IMR-90 (cell line): ENCODE measurements around the gene QTRT2. TPM values are rescaled to one million over a fixed set of nuclear protein-coding genes. Genes with fewer than 3 reads are reported as not detected.

Experiments used
- ATAC-seq: fragments of 200-7000 bp; cut with Tn5 transposase; 2 replicates; pipeline ENCODE4 v1.9.1; 2020; ENCODE audit warnings: low read depth, mild to moderate bottlenecking, moderate library complexity
- BruUV-seq: library from RNA; stranded (reverse); fragments of 400-500 nt; replicated peaks from 2 replicates; lab custom pipeline; 2021; lab: Mats Ljungman, UMichigan
- CTCF ChIA-PET: fragments of 300-600 bp; formaldehyde crosslinking; extraction: SDS; loops from one replicate; lab custom pipeline; 2021; ENCODE audit warnings: antibody characterized with exemption; lab: Yijun Ruan, JAX
- POLR2A ChIA-PET: fragments of 300-600 bp; sonication (Branson Sonifier 250); formaldehyde crosslinking; loops from one replicate; lab custom pipeline; 2022; ENCODE audit warnings: antibody characterized with exemption; ENCODE audit not compliant: unreplicated experiment; lab: Charles Lee
- DNase-seq: peaks from one replicate; pipeline ENCODE4 v3.0.0; 2013
- H2AFZ ChIP-seq: replicated peaks from 2 replicates; pipeline ENCODE3; 2013; ENCODE audit warnings: low read length, mild to moderate bottlenecking; ENCODE audit not compliant: poor library complexity
- H2AK5ac ChIP-seq: 2 replicates; pipeline ENCODE4 v1.6.1; 2013; ENCODE audit warnings: low read depth, low read length, inconsistent platforms
- H2AK9ac ChIP-seq: replicated peaks from 2 replicates; pipeline ENCODE3; 2013; ENCODE audit warnings: mild to moderate bottlenecking, low read depth, low read length, moderate library complexity; ENCODE audit not compliant: poor library complexity
- H2BK120ac ChIP-seq: 2 replicates; pipeline ENCODE4 v1.6.1; 2013; ENCODE audit warnings: low read depth, low read length, inconsistent platforms
- H2BK15ac ChIP-seq: 3 replicates; pipeline ENCODE4 v1.6.1; 2013; ENCODE audit warnings: low read depth, low read length, inconsistent platforms
- H2BK20ac ChIP-seq: 2 replicates; pipeline ENCODE4 v1.6.1; 2013; ENCODE audit warnings: low read depth, mild to moderate bottlenecking, inconsistent platforms, low read length, moderate library complexity
- H2BK5ac ChIP-seq: 2 replicates; pipeline ENCODE4 v1.6.1; 2013; ENCODE audit warnings: mild to moderate bottlenecking, low read depth, low read length, inconsistent platforms; ENCODE audit not compliant: poor library complexity, severe bottlenecking
- H3K14ac ChIP-seq: replicated peaks from 2 replicates; pipeline ENCODE4 v1.6.1; 2013; ENCODE audit warnings: low read depth, low read length, inconsistent platforms
- H3K18ac ChIP-seq: 2 replicates; pipeline ENCODE4 v1.6.1; 2013; ENCODE audit warnings: low read depth, low read length, control low read depth
- H3K23ac ChIP-seq: 2 replicates; pipeline ENCODE4 v1.6.1; 2013; ENCODE audit warnings: low read depth, low read length, inconsistent platforms
- H3K27ac ChIP-seq: 2 replicates; pipeline ENCODE4 v1.5.1; 2013; ENCODE audit warnings: mild to moderate bottlenecking, control low read depth, low read length; ENCODE audit not compliant: insufficient read depth
- H3K27me3 ChIP-seq: 2 replicates; pipeline ENCODE4 v1.6.1; 2013; ENCODE audit warnings: low read length; ENCODE audit not compliant: control insufficient read depth, insufficient read depth
- H3K36me3 ChIP-seq: 2 replicates; pipeline ENCODE4 v1.6.1; 2013; ENCODE audit warnings: low read length, mixed read lengths; ENCODE audit not compliant: control insufficient read depth, insufficient read depth
- H3K4ac ChIP-seq: 2 replicates; pipeline ENCODE4 v1.6.1; 2013; ENCODE audit warnings: low read depth, low read length, inconsistent platforms
- H3K4me1 ChIP-seq: 2 replicates; pipeline ENCODE4 v1.6.1; 2013; ENCODE audit warnings: low read length, mixed read lengths; ENCODE audit not compliant: control insufficient read depth, insufficient read depth
- H3K4me2 ChIP-seq: 2 replicates; pipeline ENCODE4 v1.6.1; 2013; ENCODE audit warnings: low read depth, mild to moderate bottlenecking, control low read depth, low read length, moderate library complexity
- H3K4me3 ChIP-seq: 2 replicates; pipeline ENCODE4 v1.5.1; 2013; ENCODE audit warnings: low read depth, mild to moderate bottlenecking, control low read depth, low read length, moderate library complexity; ENCODE audit not compliant: insufficient read depth
- H3K56ac ChIP-seq: 2 replicates; pipeline ENCODE4 v1.6.1; 2013; ENCODE audit warnings: low read length, inconsistent platforms; ENCODE audit not compliant: insufficient read depth; ENCODE audit errors: extremely low read depth
- H3K79me1 ChIP-seq, 2 experiments: 2 replicates each; pipeline ENCODE4 v1.6.1; 2013; ENCODE audit warnings: low read length in 2 of 2, inconsistent platforms in 1 of 2, low read depth in 1 of 2
- H3K9ac ChIP-seq: 2 replicates; pipeline ENCODE4 v1.6.1; 2013; ENCODE audit warnings: low read depth, low read length, control low read depth
- H3K9me1 ChIP-seq: 2 replicates; pipeline ENCODE4 v1.6.1; 2013; ENCODE audit warnings: low read length, inconsistent platforms; ENCODE audit not compliant: insufficient read depth
- H3K9me3 ChIP-seq: 2 replicates; pipeline ENCODE4 v1.6.1; 2013; ENCODE audit warnings: low read length; ENCODE audit not compliant: control insufficient read depth, insufficient read depth
- H4K20me1 ChIP-seq: 2 replicates; pipeline ENCODE4 v1.6.1; 2013; ENCODE audit warnings: low read length, inconsistent platforms; ENCODE audit not compliant: insufficient read depth
- H4K5ac ChIP-seq: 2 replicates; pipeline ENCODE4 v1.6.1; 2013; ENCODE audit warnings: mild to moderate bottlenecking, low read depth, low read length, control low read depth
- H4K8ac ChIP-seq, 2 experiments: 2 replicates each; pipeline ENCODE4 v1.6.1; 2013; ENCODE audit warnings: low read depth in 2 of 2, low read length in 2 of 2, control low read depth in 1 of 2, inconsistent platforms in 1 of 2
- H4K91ac ChIP-seq: 2 replicates; pipeline ENCODE4 v1.6.1; 2013; ENCODE audit warnings: low read depth, low read length, inconsistent platforms; ENCODE audit not compliant: insufficient read depth
- FOS ChIP-seq: fragments of 150-350 bp; IDR thresholded peaks from 2 replicates; pipeline ENCODE4 v1.6.1; 2016; ENCODE audit warnings: low read depth, low read length
- MAFK ChIP-seq: IDR thresholded peaks from 2 replicates; pipeline ENCODE4 v1.6.1; 2012; ENCODE audit warnings: low read depth, low read length, improper control_type of control experiment
- POLR2A ChIP-seq: IDR thresholded peaks from 2 replicates; pipeline ENCODE4 v1.6.1; 2012; ENCODE audit warnings: mild to moderate bottlenecking, low read depth, low read length
- RFX5 ChIP-seq: IDR thresholded peaks from 2 replicates; pipeline ENCODE4 v1.8.0; 2012; ENCODE audit warnings: low read depth, mild to moderate bottlenecking, low read length, moderate library complexity
- WGBS, 2 experiments: methylation state at CpG; one replicate each; pipeline versions ENCODE4 v1.1.5 to v1.1.7; 2013; ENCODE audit warnings: missing lambda C conversion rate in 2 of 2; ENCODE audit not compliant: insufficient read length in 1 of 2; ENCODE audit errors: extremely low coverage in 2 of 2; 5-methylcytosine and 5-hydroxymethylcytosine counted together
- dilution Hi-C: fragments of 300-500 bp; cut with HindIII; formaldehyde crosslinking; loops from one replicate; pipeline ENCODE4 v1.14.3; 2018; ENCODE audit warnings: low sequenced_read_pairs; ENCODE audit not compliant: unreplicated experiment
- in situ Hi-C: fragments of 300-500 bp; cut with MboI; formaldehyde crosslinking; loops from 3 replicates; pipeline ENCODE4 v1.14.3; 2019; ENCODE audit warnings: low sequenced_read_pairs, inconsistent platforms, mixed read lengths
- intact Hi-C: fragments of 100-400 bp; cut with micrococcal nuclease; formaldehyde crosslinking; loops from 2 replicates; pipeline ENCODE4 v1.10.0; 2022
- polyA plus RNA-seq, 3 experiments: library from polyadenylated mRNA; depleted of rRNA; stranded (reverse); fragments of >200 nt; gene quantifications; 2 replicates each; pipeline ENCODE4 v1.2.3, GENCODE V29; 2012; ENCODE audit warnings: low replicate concordance in 1 of 3
- total RNA-seq: library from RNA; depleted of rRNA; stranded (reverse); fragments of >200 nt; gene quantifications from 2 replicates; pipeline ENCODE4 v1.2.3, GENCODE V29; 2012; rRNA removed

Gene QTRT2
- total and polyA plus RNA-seq, 2 of the 4 experiments (the other 2 are of a cell fraction) = 7.3 to 15.6 TPM

GRCh38 chr3:114133947-114134346 lies 77.4 kb downstream of the QTRT2 start:
- DNase-seq = no peak
- no CpG with 5 or more reads among the region's 3 CpGs for WGBS, 2 experiments

More at GRCh38 chr3:114133947-114134346, 77.4 kb downstream of the QTRT2 start:
- TF ChIP-seq MAFK = no peak
- no peak for TF ChIP-seq RFX5
- no peak for TF ChIP-seq FOS
- no peak for TF ChIP-seq POLR2A
- CTCF ChIA-PET = interaction anchor here (0.7 kb wide), 1 partner anchor 622 kb away, joined by 4 read pairs; no protein-coding TSS in a partner anchor
- Histone ChIP-seq H2AK5ac (no peak overlapping the region), H2BK20ac (no peak overlapping the region), H3K4me2 (no peak overlapping the region), H3K79me1 (no peaks in the 10 kb centered on the region), H3K14ac (no peak overlapping the region), H2BK15ac (no peak overlapping the region), H3K9ac (no peak overlapping the region), H3K56ac (no peak overlapping the region), H3K36me3 (no peaks in the 10 kb centered on the region), H3K9me3 (no peaks in the 10 kb centered on the region), H3K4me1 (no peaks in the 10 kb centered on the region), H3K9me1 (no peaks in the 10 kb centered on the region), H4K5ac (no peak overlapping the region), H4K8ac (no peak overlapping the region), H4K20me1 (no peaks in the 10 kb centered on the region), H3K18ac (no peak overlapping the region), H3K23ac (no peak overlapping the region), H2AK9ac (no peak overlapping the region), H4K91ac (no peak overlapping the region), H2BK120ac (no peak overlapping the region), H3K27me3 (no peaks in the 10 kb centered on the region; the same call in 1 of the 2 replicates), H3K4ac (no peak overlapping the region), H2BK5ac (no peak overlapping the region), H3K27ac (no peak overlapping the region), H2AFZ (no peak overlapping the region), H3K4me3 (no peak overlapping the region)
- intact Hi-C loops (no loop called here), dilution Hi-C loops (no loop called here), in situ Hi-C loops (no loop called here)
- POLR2A ChIA-PET = no interaction called here
- no TSS peak for BruUV-seq
- no peak for ATAC-seq

Other genes starting within 250 kb of the QTRT2 start
- gene GRAMD1C, start 217.9 kb upstream of the QTRT2 start, total RNA-seq = 5.0 and 9.4 TPM in 2 replicates
- 1.5 and 2.5 TPM in 2 replicates for gene GRAMD1C, start 217.9 kb upstream of the QTRT2 start, polyA plus RNA-seq (2012; rRNA removed)
- 0.83 and 0.90 TPM in 2 replicates for gene ZDHHC23, start 108.7 kb upstream of the QTRT2 start, total RNA-seq
- 0.24 and 0.50 TPM in 2 replicates for gene ZDHHC23, start 108.7 kb upstream of the QTRT2 start, polyA plus RNA-seq (2012; rRNA removed)
- gene CCDC191, start 211 bp upstream of the QTRT2 start, total RNA-seq = 0.72 and 0.83 TPM in 2 replicates
- gene CCDC191, start 211 bp upstream of the QTRT2 start, polyA plus RNA-seq (2012; rRNA removed) = 0.75 and 1.1 TPM in 2 replicates
- gene DRD3, start 122.3 kb downstream of the QTRT2 start, total RNA-seq = not detected in 2 replicates
- gene DRD3, start 122.3 kb downstream of the QTRT2 start, polyA plus RNA-seq (2012; rRNA removed) = not detected in 2 replicates
- gene ZNF80, start 180.8 kb downstream of the QTRT2 start, total RNA-seq = not detected in 2 replicates
- not detected in 2 replicates for gene ZNF80, start 180.8 kb downstream of the QTRT2 start, polyA plus RNA-seq (2012; rRNA removed)
- not detected in 2 replicates for gene TIGIT, start 237.3 kb downstream of the QTRT2 start, total RNA-seq
- not detected in 2 replicates for gene TIGIT, start 237.3 kb downstream of the QTRT2 start, polyA plus RNA-seq (2012; rRNA removed)